BLaER1 (cell line): ENCODE measurements around the gene WNT2B.
A peak's percentile ranks its signal among the peaks of the same experiment; 100 is the strongest.

Experiments used
- H3K27ac ChIP-seq: shearing (Covaris generic); formaldehyde crosslinking; 2 replicates; pipeline ENCODE4 v1.8.1; 2022
- H3K27me3 ChIP-seq: shearing (Covaris generic); formaldehyde crosslinking; 2 replicates; pipeline ENCODE4 v1.8.1; 2022
- H3K36me3 ChIP-seq: shearing (Covaris generic); formaldehyde crosslinking; 2 replicates; pipeline ENCODE4 v1.8.1; 2022
- H3K4me1 ChIP-seq: shearing (Covaris generic); formaldehyde crosslinking; 2 replicates; pipeline ENCODE4 v1.8.1; 2022
- H3K4me2 ChIP-seq: shearing (Covaris generic); formaldehyde crosslinking; 2 replicates; pipeline ENCODE4 v1.8.1; 2022
- H3K4me3 ChIP-seq: shearing (Covaris generic); formaldehyde crosslinking; 2 replicates; pipeline ENCODE4 v1.8.1; 2022
- H3K9ac ChIP-seq: shearing (Covaris generic); formaldehyde crosslinking; 2 replicates; pipeline ENCODE4 v1.8.1; 2022
- H3K9me3 ChIP-seq: shearing (Covaris generic); formaldehyde crosslinking; 2 replicates; pipeline ENCODE4 v1.8.1; 2022
- H4K20me1 ChIP-seq: shearing (Covaris generic); formaldehyde crosslinking; 2 replicates; pipeline ENCODE4 v1.8.1; 2022
- Cebpa-rat ChIP-seq: shearing (Covaris generic); IDR thresholded peaks from 2 replicates; pipeline ENCODE4 v1.8.1; 2022

The WNT2B gene

DNA sequence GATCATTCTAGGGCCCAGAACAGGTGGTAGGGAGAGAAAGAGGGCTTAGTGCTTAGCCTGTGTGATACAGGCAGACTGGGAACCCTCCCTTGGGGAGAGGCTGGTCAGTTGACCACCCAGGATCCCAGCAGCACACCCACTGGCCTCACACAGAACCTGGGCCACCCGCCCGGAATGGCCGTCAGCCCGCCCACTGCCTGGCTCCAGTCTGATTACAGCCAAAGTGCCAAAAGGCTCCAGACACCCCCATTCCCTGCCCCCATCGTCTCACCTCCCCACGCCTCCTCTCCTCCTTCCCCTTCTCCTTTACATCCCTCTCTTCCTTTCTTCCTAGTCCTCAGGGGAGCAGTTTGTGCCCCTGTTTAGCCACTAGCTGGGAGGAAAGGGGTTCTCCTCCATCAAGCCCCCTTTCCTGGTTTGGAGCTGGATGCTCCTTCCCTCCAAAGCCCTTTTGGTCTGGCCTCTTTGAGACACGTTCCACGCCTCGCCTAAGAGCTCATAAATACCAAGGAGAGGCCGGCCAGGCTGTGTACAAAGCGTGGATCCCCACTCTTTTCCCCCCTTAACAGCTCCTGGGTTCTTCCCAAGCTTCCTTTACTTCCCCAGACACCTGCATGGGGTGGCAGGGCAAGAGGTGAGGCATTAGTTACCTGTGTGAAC, 4.6 kb upstream of the WNT2B start:
- no peak overlapping the region for H3K9ac ChIP-seq
- H3K27me3 ChIP-seq, result peaks cover 80% of the 10 kb centered on the region
- no peak overlapping the region for H3K4me3 ChIP-seq
- H3K4me2 ChIP-seq, result peak overlapping the region; percentile 69; the same call in 1 of the 2 replicates
- H4K20me1 ChIP-seq, result peaks cover 9% of the 10 kb centered on the region; the same call in 1 of the 2 replicates
- peaks cover 7% of the 10 kb centered on the region for H3K9me3 ChIP-seq
- no peak for TF ChIP-seq Cebpa-rat
- H3K36me3 ChIP-seq, result no peaks in the 10 kb centered on the region
- H3K4me1 ChIP-seq, result peaks cover 40% of the 10 kb centered on the region
- H3K27ac ChIP-seq, result no peak overlapping the region

DNA sequence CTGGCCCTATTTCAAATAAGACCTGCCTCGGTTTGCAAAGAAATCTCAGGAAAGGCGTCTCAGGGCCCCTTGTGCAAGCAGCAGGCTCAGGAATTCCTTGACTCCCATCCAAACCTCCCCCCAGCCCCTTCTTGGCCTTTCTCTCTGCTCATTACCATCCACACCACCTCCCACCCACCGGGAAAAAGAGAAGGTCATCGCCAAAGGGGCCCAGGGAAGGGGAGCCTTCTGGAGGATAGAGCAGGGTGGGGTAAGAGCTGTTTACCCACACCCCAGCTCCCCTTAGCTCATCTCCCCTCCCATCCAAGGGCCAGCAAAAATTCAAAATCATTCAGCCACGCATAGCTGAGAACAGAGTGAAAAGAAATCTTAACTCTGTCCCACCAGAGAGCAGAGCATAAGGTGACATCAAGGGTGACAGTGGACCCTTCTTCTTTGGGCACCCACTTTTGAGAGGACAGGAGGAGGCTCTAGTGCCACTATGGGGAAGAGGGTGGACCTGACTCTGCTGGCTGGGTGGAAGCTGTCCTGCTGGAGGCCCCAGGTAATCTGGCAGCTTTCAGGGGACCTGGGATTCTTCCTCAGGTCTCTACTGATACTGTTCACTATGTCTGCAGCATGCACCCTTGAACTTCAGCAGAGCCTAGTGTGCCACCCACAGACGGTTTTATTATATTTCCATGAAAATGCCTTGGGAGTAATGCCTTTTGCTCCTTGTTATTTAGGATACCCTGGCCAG, 3.9 kb upstream of the WNT2B start:
- no peak overlapping the region for H3K9ac ChIP-seq
- no peak for TF ChIP-seq Cebpa-rat
- H3K9me3 ChIP-seq, result peaks cover 10% of the 10 kb centered on the region
- peak overlapping the region; percentile 69 for H3K4me2 ChIP-seq
- H3K36me3 ChIP-seq, result no peaks in the 10 kb centered on the region
- H3K4me3 ChIP-seq, result no peak overlapping the region
- peaks cover 15% of the 10 kb centered on the region; the same call in 1 of the 2 replicates for H4K20me1 ChIP-seq
- peaks cover 40% of the 10 kb centered on the region for H3K4me1 ChIP-seq
- peaks cover 85% of the 10 kb centered on the region for H3K27me3 ChIP-seq
- no peak overlapping the region for H3K27ac ChIP-seq

DNA sequence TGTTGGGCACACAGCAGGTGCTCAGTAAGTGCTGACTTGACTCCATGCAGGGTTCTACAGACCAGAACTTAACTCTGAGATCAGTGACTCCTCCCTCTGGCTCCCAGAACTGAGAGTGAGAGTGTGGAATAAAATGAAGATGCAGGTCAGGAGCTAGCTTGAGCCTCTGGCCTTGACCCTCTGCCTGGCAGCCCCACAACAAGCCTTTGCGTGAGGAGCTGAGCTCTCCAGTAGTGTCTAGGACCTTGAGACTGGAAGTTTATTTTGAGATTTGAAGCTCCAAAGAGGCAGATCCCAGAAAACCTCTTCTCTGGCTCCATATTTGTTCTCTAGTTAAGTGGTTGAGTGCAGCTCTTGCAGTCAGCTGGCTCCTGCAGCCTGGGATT, 3.4 kb upstream of the WNT2B start:
- H4K20me1 ChIP-seq, result peaks cover 15% of the 10 kb centered on the region; the same call in 1 of the 2 replicates
- peak overlapping the region; percentile 69 for H3K4me2 ChIP-seq
- H3K27ac ChIP-seq, result no peak overlapping the region

DNA sequence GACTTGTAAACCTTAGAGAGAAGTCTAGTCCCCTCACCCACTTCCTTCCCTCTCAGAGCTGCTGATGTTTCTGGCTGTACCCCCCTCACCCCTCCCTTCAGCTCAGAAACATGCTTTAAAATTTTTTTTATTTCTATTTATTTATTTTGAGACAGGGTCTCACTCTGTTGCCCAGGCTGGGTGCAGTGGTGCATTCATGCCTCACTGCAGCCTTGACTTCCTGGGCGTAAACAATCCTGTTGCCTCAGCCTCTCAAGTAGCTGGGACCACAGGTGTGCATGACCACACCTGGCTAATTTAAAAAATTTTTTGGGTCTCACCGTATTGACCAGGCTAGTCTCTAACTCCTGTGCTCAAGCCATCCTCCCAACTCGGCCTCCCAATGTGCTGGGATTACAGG, 2.9 kb upstream of the WNT2B start:
- peaks cover 10% of the 10 kb centered on the region for H3K9me3 ChIP-seq
- H3K27ac ChIP-seq, result no peak overlapping the region
- no peaks in the 10 kb centered on the region for H3K36me3 ChIP-seq
- peaks cover 85% of the 10 kb centered on the region for H3K27me3 ChIP-seq
- H4K20me1 ChIP-seq, result peaks cover 15% of the 10 kb centered on the region; the same call in 1 of the 2 replicates
- no peak for TF ChIP-seq Cebpa-rat
- peaks cover 40% of the 10 kb centered on the region for H3K4me1 ChIP-seq
- H3K9ac ChIP-seq, result no peak overlapping the region
- no peak overlapping the region for H3K4me3 ChIP-seq
- H3K4me2 ChIP-seq, result peak overlapping the region; percentile 69

More for the DNA sequence above, 3.4 kb upstream of the WNT2B start:
- no peak overlapping the region for H3K4me3 ChIP-seq
- no peaks in the 10 kb centered on the region for H3K36me3 ChIP-seq
- peak overlapping the region; percentile 34; the same call in 1 of the 2 replicates for H3K9ac ChIP-seq
- TF ChIP-seq Cebpa-rat, result no peak
- peaks cover 40% of the 10 kb centered on the region for H3K4me1 ChIP-seq
- H3K27me3 ChIP-seq, result peaks cover 85% of the 10 kb centered on the region
- H3K9me3 ChIP-seq, result peaks cover 10% of the 10 kb centered on the region

DNA sequence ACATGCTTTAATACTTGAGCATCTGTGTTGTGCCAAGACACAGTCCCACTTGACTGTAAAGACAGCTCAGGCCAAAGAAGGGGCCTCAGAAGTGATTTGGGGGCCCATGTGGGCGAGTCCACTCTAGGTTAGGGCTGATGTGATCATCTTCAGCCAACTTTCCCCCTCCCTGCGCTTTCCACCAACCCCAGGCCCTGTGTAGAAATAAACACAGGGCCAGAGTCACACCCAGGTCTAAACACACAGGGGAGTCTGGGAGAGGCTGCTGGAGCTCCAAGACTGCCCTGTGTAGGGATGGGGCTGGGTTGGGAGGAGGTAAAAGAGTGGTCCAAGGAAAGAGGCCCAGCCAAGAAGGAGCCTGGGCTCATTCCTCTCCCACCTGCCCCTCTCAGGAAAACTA, 2.5 kb upstream of the WNT2B start:
- Histone ChIP-seq H3K4me3 (no peak overlapping the region), H3K27ac (no peak overlapping the region), H3K9ac (no peak overlapping the region), H3K9me3 (peaks cover 10% of the 10 kb centered on the region), H3K4me2 (peak overlapping the region; percentile 69), H3K36me3 (no peaks in the 10 kb centered on the region), H4K20me1 (peaks cover 15% of the 10 kb centered on the region; the same call in 1 of the 2 replicates), H3K27me3 (peaks cover 81% of the 10 kb centered on the region), H3K4me1 (peaks cover 40% of the 10 kb centered on the region)
- no peak for TF ChIP-seq Cebpa-rat

DNA sequence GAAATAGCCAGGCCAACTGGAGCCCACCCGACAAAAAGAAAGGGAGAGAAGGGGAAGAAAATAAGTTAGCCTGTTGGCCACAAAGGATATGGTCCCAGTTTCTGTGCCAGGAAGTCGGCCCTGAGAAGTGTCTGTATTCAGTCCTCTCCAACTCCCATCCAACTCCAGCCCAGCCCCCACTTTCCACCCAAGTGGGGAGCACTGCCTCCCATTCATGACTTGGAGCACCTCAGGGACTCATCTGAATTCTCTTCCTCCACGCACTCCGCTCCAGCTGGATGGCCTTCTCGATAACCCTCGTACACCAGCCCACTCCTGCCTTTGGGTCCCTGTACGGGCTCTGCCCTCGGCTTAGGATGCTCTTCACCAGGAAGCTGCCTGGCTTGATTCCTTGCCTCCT, 2.0 kb upstream of the WNT2B start:
- no peaks in the 10 kb centered on the region for H3K36me3 ChIP-seq
- H3K4me3 ChIP-seq, result no peak overlapping the region
- peaks cover 15% of the 10 kb centered on the region; the same call in 1 of the 2 replicates for H4K20me1 ChIP-seq
- no peak overlapping the region for H3K27ac ChIP-seq
- H3K9me3 ChIP-seq, result peaks cover 10% of the 10 kb centered on the region
- no peak overlapping the region for H3K9ac ChIP-seq
- H3K27me3 ChIP-seq, result peaks cover 76% of the 10 kb centered on the region
- no peak for TF ChIP-seq Cebpa-rat
- H3K4me1 ChIP-seq, result peaks cover 40% of the 10 kb centered on the region
- peak overlapping the region; percentile 69; the same call in 1 of the 2 replicates for H3K4me2 ChIP-seq

DNA sequence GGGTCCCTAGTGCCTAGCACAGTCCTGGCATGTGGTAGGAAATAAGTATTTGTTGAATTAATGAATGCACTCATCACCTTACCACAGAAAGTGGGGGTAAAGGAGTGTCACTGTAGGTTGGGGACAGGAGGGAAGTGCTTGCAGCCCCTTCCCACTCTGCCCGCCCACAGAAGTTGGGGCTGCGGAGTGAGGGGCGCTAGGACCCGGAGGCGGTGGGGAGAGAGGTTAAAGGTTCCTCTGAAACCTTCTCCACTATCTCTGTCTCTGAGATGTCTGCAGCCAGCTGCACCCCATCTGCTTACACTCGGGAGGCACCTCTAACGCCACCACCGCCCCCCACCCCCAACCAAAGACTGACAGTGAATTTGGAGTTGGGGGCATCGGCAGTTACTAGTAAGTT, 1.4 kb upstream of the WNT2B start:
- H3K4me2 ChIP-seq, result peak overlapping the region; percentile 92
- peaks cover 70% of the 10 kb centered on the region for H3K27me3 ChIP-seq
- TF ChIP-seq Cebpa-rat, result no peak
- no peak overlapping the region for H3K9ac ChIP-seq
- H3K36me3 ChIP-seq, result no peaks in the 10 kb centered on the region
- peak overlapping the region; percentile 68 for H3K4me3 ChIP-seq
- H3K27ac ChIP-seq, result no peak overlapping the region
- peaks cover 40% of the 10 kb centered on the region for H3K4me1 ChIP-seq
- H3K9me3 ChIP-seq, result peaks cover 10% of the 10 kb centered on the region
- peaks cover 11% of the 10 kb centered on the region; the same call in 1 of the 2 replicates for H4K20me1 ChIP-seq

DNA sequence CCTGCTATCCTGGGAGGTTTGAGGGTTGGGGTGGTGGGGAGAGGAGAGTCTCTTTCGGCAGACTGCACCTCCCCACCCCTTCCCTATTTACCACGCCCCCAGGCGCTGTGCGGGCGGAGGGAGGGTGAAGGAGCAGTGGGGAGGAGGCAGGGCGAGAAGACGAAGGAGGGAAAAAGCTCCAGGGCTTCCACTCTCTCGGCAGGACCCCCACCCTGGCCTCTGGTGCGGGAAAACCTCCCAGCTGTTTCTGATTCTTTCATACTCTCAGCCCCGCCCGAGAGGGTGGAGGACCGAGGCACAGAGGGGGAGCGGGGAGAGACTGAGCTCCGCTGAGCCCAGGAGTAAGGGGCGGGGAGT, 866 bp upstream of the WNT2B start:
- no peak for TF ChIP-seq Cebpa-rat
- no peaks in the 10 kb centered on the region for H3K36me3 ChIP-seq
- H3K4me3 ChIP-seq, result peak overlapping the region; percentile 68
- H3K27me3 ChIP-seq, result peaks cover 65% of the 10 kb centered on the region
- H3K9me3 ChIP-seq, result peaks cover 10% of the 10 kb centered on the region
- H3K27ac ChIP-seq, result no peak overlapping the region
- peaks cover 40% of the 10 kb centered on the region for H3K4me1 ChIP-seq
- H4K20me1 ChIP-seq, result peaks cover 11% of the 10 kb centered on the region; the same call in 1 of the 2 replicates
- H3K9ac ChIP-seq, result 0 out of 2 replicates have a peak overlapping the region, but pooled peaks have one; percentile 11
- peak overlapping the region; percentile 92 for H3K4me2 ChIP-seq

DNA sequence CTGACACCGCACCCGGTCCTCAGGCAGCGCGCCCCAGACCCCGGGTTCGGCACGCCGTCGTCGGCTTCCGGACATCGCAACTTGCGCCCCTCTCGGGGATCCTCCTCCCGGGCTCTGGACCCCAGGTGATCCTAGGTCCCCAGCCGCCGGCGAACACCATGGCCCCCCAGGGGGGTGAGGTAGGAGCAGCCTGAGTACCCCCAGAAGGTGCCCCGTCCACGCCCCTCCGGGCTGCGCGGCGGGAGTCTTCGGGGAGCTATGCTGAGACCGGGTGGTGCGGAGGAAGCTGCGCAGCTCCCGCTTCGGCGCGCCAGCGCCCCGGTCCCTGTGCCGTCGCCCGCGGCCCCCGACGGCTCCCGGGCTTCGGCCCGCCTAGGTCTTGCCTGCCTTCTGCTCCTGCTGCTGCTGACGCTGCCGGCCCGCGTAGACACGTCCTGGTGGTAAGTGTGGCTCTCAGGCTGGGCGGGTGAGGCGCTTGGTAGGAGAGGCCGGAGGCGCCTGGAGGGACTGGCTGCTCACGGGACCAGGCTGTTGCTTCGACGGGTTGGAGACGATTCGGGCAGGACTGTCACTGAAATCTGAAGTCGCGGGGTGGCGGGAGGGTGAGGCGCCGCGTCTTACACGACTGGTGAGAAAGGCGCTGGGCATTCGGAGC, 367 bp downstream of the WNT2B start:
- TF ChIP-seq Cebpa-rat, result no peak
- Histone ChIP-seq H3K4me2 (peak overlapping the region; percentile 92), H3K4me3 (peak overlapping the region; percentile 68), H3K27me3 (peaks cover 52% of the 10 kb centered on the region), H4K20me1 (peaks cover 11% of the 10 kb centered on the region; the same call in 1 of the 2 replicates), H3K9ac (no peak overlapping the region), H3K36me3 (no peaks in the 10 kb centered on the region), H3K4me1 (peaks cover 40% of the 10 kb centered on the region), H3K27ac (no peak overlapping the region), H3K9me3 (peaks cover 10% of the 10 kb centered on the region)
